Retina (tissue), 1 donor: ENCODE data around the gene PCDH15.

Source experiments
- DNase-seq: peaks from one replicate; pipeline ENCODE4 v3.0.0-alpha.2; 2016

PCDH15 gene

DNA sequence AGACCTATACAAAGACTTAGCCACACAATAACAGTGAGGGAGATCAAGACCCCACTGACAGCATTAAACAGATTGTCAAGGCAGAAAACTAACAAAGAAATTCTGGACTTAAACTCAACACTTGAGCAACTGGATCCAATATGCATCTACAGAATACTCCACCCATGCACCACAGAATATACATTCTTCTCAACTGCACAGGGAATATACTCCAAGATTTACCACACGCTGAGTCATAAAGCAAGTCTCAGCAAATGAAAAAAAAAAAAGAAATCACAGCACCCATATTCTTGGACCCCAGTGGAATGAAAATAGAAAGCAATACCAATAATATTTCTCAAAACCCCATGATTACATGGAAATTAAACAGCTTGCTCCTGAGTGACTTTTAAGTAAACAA, 680.2 kb downstream of the PCDH15 start:
- DNase-seq, result no peak

DNA sequence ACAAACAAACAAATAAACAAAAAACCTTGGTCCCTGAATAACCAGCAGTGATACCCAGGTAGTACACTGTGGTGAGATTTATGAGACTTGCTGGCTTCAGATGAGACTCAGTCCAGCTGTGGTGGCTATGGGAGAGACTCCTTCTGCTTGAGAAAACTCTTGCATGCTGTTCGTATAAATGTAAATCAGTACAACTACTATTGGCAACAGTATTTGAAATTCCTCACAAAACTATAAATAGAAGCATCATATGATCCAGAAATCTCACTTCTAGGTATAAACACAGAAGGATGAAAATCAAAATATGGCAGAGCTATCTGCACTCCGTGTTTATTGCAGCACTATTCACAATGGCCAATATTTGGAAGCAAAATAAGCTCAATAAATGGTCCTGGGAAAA, 692.1 kb downstream of the PCDH15 start:
- no peak for DNase-seq

DNA sequence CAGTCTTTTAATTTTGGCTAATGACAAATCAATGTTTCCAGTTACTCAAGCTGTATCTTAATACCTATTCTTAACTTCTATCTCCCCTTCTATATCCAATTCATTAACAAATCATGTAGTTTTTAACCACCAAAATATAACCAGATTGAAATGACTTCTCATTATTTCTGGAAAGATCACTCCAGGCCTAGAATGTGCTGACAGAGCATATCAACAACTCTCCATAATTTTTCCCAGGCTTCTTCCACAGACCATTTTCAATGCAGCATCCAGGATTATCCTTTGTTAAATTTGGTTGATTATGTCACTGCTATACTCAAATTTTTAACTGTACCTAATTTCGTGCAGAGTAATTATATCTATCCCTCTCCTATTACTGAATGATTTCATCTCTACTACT, 704.1 kb downstream of the PCDH15 start:
- no peak for DNase-seq

DNA sequence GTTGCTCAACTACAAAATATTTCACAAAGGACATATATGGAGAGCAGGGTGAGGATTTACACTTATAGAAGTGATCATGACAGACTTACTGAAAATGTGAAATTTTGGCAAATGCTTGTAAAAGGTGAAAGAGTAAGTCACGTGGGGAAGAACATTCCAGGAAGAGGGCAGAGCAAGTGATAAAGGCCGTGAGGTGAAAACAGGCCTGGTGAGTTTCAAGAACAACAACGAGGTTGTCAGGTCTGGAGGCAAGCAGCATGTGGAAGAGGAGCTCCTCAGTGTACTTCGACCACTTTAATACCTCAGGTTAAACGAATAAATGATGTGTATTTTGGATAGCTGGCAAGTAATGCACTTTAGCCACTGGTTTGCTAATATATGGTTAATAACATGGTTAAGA, 706.7 kb downstream of the PCDH15 start:
- DNase-seq, result no peak

DNA sequence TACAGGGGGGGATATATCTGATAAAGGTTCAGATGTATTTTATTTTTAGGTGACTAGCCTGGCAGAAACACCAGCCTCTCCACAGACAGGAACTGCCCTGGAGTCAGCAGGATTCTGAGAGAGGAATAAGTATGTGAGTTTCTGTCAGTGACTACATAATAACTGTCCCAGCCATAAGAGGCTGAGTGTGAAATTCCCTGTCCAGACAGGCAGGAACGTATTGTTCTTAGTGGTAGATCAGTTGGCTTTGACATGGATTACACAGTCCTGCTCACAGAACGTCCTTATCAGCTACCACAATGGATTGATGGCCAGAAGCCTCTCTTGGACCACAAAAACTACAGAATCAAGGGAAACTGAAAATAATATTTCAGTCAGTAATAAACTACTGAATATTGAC, 709.8 kb downstream of the PCDH15 start:
- no peak for DNase-seq

DNA sequence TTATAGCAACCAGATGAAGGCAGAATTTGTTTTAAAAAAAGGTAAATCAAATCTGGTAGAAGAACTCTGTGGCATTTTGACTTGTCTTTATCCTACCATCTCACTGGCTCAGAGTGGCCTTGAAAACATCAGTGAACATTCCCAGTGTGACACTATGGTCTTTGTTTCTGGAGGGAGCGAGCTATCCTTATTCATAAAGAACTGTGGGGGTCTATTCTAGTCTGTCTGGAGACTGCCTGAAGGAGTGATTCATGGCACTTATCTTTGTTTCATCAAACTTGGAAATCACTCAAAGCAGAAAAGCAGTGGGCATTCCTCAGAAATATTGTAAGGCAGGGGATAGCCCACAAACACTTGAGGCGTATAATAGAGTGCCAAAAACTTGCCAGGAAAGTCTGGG, 719.1 kb downstream of the PCDH15 start:
- DNase-seq, result no peak

DNA sequence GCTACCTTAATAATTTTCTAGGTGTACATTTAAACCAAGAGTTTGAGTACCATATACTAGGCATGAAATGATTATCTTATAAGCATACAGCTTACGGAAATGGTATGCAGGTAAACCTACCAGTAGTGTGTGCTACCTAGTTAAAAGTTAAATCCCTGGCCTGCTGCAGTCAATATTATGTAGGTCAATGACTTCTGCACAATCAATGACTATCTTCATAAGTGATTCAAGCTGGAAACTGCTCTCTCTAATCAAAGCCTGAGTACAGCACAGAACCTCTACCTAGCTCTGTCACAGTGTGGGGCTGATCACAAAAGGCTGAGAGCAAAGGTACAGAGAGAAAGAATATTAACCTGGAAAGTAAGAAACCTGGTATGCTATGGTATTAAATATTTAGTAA, 733.7 kb downstream of the PCDH15 start:
- no peak for DNase-seq

DNA sequence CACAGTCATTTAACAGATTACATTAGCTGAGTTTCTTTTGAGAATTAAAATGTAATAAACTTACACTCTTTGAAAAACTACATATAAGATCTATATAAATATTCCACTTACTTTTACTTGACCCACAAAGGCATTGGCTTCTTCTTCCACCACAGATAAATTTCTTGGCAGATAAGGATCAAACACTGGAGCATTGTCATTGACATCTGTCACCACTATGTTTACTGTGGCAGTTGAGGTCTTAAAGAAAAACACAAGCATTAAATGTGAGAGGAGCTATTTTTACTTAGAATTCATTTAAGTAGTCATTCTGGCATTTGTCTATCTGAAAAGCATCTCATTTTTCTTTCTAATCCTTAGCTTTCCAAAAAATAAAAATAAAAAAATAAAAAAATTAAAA, 734.4 kb downstream of the PCDH15 start:
- no peak for DNase-seq

DNA sequence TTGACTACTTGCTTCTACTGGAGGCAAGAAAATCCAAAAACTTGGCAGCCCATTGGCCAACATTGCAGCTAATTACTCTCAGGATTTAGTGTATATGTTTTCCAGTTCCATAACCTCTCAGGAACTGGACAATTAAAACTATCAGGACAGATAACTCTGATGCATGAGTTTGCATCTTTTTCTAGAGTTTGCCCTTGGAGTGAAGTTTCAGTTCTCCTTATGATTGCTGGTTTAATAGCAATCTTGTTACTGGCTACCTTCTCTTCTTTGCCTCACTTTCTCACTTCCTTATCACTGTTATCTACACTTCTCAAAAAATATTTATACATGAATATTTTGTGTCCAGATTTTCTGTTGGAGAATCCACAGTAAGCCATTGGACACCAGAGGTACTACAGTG, 735.9 kb downstream of the PCDH15 start:
- DNase-seq, result no peak

DNA sequence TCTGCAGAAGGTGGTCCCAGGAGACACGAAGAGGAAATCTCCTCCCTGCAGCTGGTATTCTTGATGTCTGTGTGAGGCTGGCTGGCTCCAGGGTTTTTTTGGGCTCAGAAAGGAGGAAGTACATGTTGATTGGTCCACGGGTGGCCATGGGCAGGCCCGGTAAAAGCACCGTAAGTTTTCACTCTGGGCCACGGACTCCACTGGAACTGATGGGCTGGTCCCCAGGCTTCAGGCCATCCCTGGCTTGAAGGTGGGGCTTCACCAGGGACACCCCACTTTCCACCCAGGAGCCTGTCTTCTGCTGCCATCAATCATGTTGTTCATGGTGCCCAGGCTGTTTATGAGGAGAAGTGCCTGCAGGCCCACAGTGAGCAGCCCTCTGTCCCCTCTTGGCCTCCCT, 736.8 kb downstream of the PCDH15 start:
- DNase-seq, result no peak

DNA sequence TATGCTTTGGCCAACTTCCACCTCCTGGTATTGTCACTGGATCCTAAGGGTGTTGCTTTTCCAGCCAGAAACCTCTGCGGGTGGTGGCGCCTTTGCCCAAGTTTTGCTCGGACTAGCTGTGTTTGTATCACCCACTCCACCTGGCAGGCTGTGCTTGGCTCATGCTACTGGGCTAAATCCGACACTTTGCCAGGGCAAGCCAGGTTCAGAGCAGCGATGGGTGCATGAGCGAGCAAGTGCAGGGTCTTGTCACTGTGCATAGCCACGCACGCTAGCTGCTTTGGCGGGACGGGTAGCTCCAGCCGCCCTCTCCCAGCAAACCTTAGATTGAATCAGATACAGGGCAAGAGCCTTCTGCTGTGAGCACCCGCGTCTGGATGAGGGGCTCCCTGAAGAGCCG, 737.5 kb downstream of the PCDH15 start:
- no peak for DNase-seq

DNA sequence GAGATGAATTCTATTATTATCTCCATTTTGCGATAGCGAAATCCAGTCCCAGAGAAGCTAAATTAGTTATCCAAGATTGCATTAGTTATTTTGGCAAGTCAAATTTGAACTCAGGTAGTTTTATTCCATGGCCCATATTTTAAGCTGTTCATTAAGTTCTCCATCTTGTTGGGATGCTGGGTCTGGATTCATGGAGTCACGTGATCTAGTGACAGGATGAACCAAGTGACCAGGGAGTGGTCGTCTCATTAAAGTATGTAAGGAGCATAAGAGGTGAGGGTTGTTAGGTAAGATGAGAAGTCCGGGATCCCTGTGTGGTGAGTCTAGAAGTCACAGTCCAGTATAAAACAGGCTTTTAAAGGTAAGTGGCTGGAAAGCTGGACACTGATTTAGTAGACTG, 740.5 kb downstream of the PCDH15 start:
- DNase-seq, result no peak

DNA sequence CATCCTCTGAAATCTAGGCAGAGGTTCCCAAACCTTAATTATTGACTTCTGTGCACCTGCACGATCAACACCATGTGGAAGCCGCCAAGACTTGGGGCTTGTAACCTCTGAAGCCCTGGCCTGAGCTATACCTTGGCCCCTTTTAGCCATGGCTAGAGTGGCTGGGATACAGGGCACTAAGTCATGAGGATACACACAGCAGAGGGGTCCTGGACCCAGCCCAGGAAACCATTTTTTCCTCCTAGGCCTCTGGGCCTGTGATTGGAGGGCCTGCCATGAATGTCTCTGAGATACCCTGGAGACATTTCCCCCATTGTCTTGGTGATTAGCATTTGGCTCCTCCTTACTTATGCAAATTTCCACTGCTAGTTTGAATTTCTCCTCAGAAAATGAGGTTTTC, 743.7 kb downstream of the PCDH15 start:
- DNase-seq, result no peak

DNA sequence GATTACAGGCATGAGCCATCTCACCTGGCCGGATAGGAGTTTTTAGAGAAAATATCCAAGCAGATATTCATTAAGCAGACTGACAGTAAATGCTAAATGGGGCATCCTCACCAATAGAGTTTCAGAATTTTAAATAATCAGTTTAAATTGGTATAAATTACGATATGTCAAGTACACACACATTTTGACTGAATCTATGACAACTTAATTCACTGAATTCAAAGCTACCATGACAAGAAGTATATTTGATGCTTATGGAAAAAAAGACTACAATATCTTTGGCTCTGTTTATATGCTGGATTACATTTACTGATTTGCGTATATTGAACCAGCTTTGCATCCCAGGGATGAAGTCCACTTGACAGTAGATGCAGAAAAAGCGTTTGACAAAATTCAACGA, 774.7 kb downstream of the PCDH15 start:
- no peak for DNase-seq

DNA sequence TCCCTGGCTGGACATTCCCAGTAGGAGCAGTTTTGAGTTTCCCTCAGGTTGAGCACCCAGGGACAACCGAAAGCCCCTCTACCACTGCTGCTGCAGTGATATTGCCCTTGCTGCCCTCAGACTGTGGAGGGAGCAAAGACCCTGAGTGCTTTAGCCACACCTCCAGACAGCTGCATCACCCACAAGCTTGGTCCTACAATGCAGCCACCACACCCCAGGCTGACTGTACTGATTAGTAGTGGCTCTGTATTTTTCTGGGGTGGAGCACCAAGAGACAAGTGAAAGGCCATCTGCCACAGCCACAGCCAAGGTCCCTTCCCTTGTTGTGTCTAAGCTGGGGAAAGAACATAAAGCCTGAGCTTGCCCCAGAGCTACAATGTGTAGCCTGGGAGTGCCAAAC, 789.9 kb downstream of the PCDH15 start:
- no peak for DNase-seq

DNA sequence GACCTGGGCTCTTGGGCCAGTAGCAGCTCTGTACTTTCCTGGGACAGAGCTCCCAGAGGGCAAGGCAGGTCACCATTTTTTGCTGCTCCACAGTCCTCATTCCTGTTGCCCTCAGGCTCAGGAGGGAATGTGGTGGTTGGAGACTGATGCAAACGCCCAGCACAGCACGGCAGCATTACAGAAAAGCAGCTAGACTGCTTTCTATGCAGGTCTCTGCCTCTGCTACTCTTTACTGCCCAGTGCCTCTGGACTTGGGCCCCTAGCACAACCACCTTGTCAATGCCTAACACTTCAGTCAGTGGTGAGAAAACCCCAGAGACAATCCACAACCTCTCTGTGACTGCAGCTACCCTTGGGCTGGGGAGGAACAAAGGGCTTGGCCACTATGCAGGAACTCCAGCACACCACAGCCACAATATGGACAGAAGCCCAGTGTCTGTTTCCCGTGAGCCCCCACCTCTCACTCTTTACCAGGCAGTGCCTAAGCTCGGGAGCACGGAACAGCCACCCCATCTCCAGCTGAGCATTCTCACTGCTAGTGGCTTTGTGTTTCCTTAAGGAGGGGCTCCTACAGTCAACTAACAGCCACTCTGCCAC, 790.6 kb downstream of the PCDH15 start:
- no peak for DNase-seq

DNA sequence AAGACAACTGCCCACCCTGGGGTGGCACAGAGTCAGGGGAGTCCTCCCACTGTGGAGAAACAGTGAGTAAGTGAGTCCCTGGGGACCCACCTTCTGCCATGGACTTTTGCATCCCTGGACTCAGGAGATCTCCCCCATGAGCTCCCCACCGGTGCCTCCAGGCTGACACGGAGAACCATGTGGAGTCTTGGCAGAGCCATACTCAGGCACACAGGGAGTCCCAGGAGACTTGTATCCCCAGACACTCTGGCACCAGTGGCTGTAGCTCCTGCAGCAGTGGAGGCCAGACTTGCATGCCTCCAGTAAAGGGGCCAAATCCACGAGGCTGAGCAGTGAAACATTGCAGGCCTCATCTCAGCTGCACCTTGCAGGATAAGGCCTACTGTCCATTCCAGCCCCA, 791.4 kb downstream of the PCDH15 start:
- no peak for DNase-seq

DNA sequence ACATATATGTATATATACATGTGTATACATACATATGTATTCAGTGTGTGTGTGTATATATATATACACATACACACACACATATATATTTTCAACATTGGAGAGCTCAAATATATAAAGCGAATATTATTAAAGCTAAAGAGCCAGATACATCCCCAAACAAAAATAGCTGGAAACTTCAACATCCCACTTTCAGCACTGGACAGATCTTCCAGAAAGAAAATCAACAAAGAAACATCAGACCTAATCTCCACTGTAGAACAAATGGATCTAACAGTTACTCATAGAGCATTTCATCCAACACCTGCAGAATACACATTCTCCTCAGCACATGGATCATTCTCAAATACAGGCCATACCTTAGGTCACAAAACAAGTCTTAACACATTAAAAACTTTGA, 799.0 kb downstream of the PCDH15 start:
- no peak for DNase-seq

DNA sequence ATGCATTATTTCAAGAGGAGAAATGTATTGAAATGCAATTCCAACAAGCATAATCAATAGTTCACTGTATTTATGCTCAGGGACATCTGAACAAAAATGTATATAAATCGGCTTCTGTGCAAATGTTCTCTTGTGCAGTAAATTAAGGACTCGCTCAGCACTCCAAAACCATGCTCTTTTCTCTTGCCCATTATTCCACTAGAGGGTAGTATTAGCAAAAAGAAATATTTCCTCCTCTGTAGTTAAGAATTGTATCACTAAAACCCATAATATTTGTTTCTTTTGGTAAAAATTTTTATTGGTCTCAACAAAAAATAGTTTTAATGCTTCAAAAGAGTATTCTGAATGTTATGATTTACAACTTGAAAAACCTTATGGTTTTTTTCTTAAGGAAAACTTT, 803.1 kb downstream of the PCDH15 start:
- DNase-seq, result no peak

DNA sequence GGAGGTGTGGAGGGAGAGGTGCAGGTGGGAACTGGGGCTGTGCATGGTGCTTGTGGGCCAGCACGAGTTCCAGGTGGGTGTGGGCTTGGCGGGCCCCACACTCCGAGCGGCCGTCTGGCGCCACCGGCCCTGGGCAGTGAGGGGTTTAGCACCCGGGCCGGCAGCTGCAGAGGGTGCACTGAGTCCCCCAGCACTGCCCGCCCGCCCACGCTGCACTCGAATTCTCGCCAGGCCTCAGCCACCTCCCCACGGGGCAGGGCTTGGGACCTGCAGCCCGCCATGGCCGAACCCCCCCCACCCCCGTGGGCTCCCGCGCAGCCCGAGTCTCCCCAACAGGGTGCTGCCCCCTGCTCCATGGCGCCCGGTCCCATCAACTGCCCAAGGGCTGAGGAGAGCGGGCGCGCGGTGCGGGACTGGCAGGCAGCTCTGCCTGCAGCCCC, 810.2 kb downstream of the PCDH15 start:
- DNase-seq, result no peak

DNA sequence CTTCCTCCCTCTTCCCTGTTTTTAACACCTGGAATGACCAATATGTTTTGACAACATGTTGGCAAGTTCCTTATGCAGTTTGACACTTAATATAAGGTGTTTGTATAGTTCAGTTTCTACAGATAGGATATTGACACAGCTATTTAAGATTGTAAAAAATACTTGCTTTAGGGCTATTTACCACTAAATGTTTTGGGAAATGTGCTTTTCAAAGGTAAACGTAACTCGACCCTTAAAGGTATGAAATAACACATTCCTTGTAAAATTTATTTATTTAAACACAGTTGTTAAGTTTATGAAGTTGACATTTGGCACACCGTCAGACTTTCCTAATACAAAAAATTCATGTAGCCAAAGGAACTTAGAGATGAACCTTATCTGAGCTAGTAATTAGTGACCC, 817.6 kb downstream of the PCDH15 start:
- no peak for DNase-seq

DNA sequence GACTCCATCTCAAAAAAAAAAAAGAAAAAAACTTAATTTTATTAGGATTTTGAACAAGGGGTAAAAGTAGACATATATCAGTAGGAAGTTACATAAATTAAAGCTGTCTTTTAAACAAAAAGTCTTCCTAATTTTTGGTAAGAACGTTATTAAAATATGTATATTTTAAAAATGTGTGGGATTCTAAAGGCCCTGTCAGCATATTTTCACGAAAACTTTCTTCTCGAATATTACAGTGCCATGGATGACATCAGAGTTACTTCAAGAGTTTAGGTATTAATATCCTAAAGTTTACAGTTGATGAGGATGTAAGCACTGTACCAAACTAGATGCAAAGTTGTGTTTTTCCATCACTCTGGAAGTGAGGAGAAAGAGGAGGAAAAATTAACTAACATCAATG, 820.8 kb downstream of the PCDH15 start:
- DNase-seq, result no peak

DNA sequence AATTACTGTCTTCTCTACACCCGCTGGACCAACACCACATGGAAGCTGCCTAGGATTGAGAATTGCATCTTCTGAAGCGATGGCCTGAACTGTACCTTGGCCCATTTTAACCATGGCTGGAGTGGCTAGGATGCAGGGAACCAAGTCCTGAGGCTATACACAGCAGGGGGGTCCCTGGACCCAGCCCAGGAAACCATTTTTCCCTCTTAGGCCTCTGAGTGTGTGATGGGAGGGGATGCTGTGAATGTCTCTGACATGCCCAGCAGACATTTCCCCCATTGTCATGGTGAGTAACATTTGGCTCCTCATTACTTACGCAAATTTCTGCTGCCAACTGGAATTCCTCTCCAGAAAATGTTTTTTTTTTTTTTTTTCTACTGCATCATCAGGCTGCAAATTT, 822.7 kb downstream of the PCDH15 start:
- no peak for DNase-seq

DNA sequence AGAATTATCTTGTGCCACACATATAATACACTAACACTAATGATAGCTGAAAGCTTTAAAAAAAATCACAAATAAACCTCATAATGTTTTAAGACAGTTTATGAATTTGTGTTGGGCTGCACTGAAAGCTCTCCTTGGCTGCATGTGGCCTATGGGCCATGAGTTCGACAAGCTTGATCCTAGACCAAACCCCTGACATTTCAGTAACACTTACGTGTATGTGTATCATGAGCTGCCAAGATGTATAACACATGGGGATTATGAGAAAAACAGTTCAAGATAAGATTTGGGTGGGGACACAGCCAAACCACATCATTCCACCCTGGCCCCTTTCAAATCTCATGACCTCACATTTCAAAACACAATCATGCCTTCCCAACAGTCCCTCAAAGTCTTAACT, 823.8 kb downstream of the PCDH15 start:
- no peak for DNase-seq

DNA sequence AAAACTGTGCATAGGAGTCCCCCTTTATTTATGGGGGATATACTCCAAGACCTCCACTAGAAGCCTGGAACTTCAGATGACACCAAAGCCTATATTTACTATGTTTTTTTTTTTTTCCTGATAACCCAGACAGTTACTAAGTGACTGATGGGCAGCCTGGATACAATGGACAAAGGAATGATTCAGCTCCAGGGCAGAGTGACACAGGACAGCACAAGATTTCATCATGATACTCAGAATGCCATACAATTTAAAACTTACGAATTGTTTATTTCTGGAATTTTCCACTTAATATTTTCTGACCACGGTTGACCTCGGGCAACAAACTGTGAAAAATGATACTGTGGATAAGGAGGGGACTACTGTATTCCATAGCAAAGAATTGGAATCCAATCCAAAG, 843.6 kb downstream of the PCDH15 start:
- no peak for DNase-seq

DNA sequence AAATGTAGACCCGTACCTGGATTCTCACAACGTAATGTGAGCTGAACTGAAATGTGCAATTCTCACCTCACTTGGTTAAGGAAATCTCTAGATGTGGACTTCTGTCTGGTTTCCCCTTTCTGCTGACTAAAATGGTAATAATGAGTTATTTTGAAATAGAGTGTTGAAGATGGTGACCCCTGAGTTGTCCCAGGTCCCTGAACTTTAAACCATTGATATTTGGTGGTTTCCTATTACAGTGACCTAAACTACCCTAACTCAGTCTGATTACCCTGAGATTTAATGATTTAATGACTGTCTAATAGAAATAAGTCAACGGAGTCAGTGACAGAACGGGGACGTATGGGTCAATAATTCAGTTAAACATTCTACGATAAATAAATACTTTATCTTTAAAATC, 845.9 kb downstream of the PCDH15 start:
- DNase-seq, result no peak
